HepG2 (cell line): ENCODE data around the gene PIGC. TPM values are rescaled to one million over a fixed set of nuclear protein-coding genes. Genes with fewer than 3 reads are reported as not detected.

Experiments used
- ARID4A ChIP-seq: sonication (generic); formaldehyde crosslinking; IDR thresholded peaks from 2 replicates; pipeline ENCODE4 v1.5.0; 2020; ENCODE audit warnings: mild to moderate bottlenecking, missing genetic modification reagents, borderline replicate concordance
- ATF7-NPFF ChIP-seq: sonication (generic); formaldehyde crosslinking; IDR thresholded peaks from 2 replicates; pipeline ENCODE4 v1.8.1; 2023; ENCODE audit warnings: mild to moderate bottlenecking, low read depth, missing genetic modification reagents, moderate library complexity
- RBM39 ChIP-seq: fragments of 200-400 bp; formaldehyde crosslinking; IDR thresholded peaks from one replicate; pipeline ENCODE4 v1.6.1; 2018; ENCODE audit warnings: antibody characterized with exemption, mild to moderate bottlenecking, low read depth, low read length; ENCODE audit not compliant: poor library complexity, severe bottlenecking
- ZBTB37 ChIP-seq: sonication (generic); formaldehyde crosslinking; IDR thresholded peaks from 2 replicates; pipeline ENCODE4 v1.4.0; 2020; ENCODE audit warnings: mild to moderate bottlenecking, missing genetic modification reagents
- ZNF687 ChIP-seq: sonication (generic); formaldehyde crosslinking; IDR thresholded peaks from 2 replicates; pipeline ENCODE4 v1.5.1; 2020; ENCODE audit warnings: mild to moderate bottlenecking, missing genetic modification reagents, moderate library complexity
- ZNF788 ChIP-seq: sonication (generic); formaldehyde crosslinking; IDR thresholded peaks from 2 replicates; pipeline ENCODE4 v1.5.0; 2020; ENCODE audit warnings: mild to moderate bottlenecking, missing genetic modification reagents, borderline replicate concordance
- ZSCAN29 ChIP-seq: sonication (generic); formaldehyde crosslinking; conservative IDR thresholded peaks from 2 replicates; pipeline ENCODE4 v1.4.0; 2020; ENCODE audit warnings: mild to moderate bottlenecking, missing genetic modification reagents
- polyA plus RNA-seq, 8 experiments: library from polyadenylated mRNA; depleted of rRNA in 3 of 8; stranded (reverse) in 7 of 8; unstranded in 1 of 8; fragments of >200 nt; fragmentation: Illumina TruSeq in 4 of 8; extraction: Trizol in 4 of 8; gene quantifications; 2 replicates each; pipeline versions ENCODE4 v1.2.1 to v1.2.3, GENCODE V29; 2011 to 2016; ENCODE audit warnings: low read depth in 4 of 8, missing spikeins in 1 of 8, mixed read lengths in 1 of 8; ENCODE audit not compliant: insufficient read depth in 1 of 8
- total RNA-seq, 5 experiments: library from RNA; depleted of rRNA; stranded (reverse); fragments of >200 nt; fragmentation: Illumina TruSeq; extraction: Trizol; gene quantifications; 2 replicates each; pipeline ENCODE4 v1.2.3, GENCODE V29; 2016; ENCODE audit warnings: low read depth in 1 of 5
- TF ChIP-seq, protein P1 (sequence below): sonication (generic); formaldehyde crosslinking; IDR thresholded peaks from 2 replicates; pipeline ENCODE4 v1.5.1; 2020; ENCODE audit warnings: missing genetic modification reagents, mild to moderate bottlenecking, borderline replicate concordance
- TF ChIP-seq, protein P2 (sequence below): sonication (generic); formaldehyde crosslinking; IDR thresholded peaks from 2 replicates; pipeline ENCODE4 v1.4.0; 2020; ENCODE audit warnings: missing genetic modification reagents
- TF ChIP-seq, protein P3 (sequence below): sonication (generic); formaldehyde crosslinking; IDR thresholded peaks from 2 replicates; pipeline ENCODE4 v1.5.1; 2020; ENCODE audit warnings: missing genetic modification reagents, mild to moderate bottlenecking, borderline replicate concordance

Gene PIGC
- total and polyA plus RNA-seq, 2 of the 13 experiments (the other 11 are each of a cell fraction or from before 2014, with no cell fraction given) = 26.7 to 29.5 TPM

- TF ChIP-seq ZNF687 (peak; percentile 96), ATF7-NPFF (CRISPR knock-in tag) (0 out of 2 replicates have a peak, but pooled peaks have one; percentile 23), ZNF788 (peak; percentile 89), ZBTB37 (CRISPR knock-in tag) (no peak), RBM39 (no peak), ZSCAN29 (CRISPR knock-in tag) (peak; percentile 50; the same call in 1 of the 2 replicates), ARID4A (CRISPR knock-in tag) (peak; percentile 84)
- TF ChIP-seq, protein P1, sequence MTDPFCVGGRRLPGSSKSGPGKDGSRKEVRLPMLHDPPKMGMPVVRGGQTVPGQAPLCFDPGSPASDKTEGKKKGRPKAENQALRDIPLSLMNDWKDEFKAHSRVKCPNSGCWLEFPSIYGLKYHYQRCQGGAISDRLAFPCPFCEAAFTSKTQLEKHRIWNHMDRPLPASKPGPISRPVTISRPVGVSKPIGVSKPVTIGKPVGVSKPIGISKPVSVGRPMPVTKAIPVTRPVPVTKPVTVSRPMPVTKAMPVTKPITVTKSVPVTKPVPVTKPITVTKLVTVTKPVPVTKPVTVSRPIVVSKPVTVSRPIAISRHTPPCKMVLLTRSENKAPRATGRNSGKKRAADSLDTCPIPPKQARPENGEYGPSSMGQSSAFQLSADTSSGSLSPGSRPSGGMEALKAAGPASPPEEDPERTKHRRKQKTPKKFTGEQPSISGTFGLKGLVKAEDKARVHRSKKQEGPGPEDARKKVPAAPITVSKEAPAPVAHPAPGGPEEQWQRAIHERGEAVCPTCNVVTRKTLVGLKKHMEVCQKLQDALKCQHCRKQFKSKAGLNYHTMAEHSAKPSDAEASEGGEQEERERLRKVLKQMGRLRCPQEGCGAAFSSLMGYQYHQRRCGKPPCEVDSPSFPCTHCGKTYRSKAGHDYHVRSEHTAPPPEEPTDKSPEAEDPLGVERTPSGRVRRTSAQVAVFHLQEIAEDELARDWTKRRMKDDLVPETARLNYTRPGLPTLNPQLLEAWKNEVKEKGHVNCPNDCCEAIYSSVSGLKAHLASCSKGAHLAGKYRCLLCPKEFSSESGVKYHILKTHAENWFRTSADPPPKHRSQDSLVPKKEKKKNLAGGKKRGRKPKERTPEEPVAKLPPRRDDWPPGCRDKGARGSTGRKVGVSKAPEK (CRISPR knock-in tag) = no peak
- TF ChIP-seq, protein P2, sequence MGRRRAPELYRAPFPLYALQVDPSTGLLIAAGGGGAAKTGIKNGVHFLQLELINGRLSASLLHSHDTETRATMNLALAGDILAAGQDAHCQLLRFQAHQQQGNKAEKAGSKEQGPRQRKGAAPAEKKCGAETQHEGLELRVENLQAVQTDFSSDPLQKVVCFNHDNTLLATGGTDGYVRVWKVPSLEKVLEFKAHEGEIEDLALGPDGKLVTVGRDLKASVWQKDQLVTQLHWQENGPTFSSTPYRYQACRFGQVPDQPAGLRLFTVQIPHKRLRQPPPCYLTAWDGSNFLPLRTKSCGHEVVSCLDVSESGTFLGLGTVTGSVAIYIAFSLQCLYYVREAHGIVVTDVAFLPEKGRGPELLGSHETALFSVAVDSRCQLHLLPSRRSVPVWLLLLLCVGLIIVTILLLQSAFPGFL = no peak
- TF ChIP-seq, protein P3, sequence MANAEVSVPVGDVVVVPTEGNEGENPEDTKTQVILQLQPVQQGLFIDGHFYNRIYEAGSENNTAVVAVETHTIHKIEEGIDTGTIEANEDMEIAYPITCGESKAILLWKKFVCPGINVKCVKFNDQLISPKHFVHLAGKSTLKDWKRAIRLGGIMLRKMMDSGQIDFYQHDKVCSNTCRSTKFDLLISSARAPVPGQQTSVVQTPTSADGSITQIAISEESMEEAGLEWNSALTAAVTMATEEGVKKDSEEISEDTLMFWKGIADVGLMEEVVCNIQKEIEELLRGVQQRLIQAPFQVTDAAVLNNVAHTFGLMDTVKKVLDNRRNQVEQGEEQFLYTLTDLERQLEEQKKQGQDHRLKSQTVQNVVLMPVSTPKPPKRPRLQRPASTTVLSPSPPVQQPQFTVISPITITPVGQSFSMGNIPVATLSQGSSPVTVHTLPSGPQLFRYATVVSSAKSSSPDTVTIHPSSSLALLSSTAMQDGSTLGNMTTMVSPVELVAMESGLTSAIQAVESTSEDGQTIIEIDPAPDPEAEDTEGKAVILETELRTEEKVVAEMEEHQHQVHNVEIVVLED (CRISPR knock-in tag) = peak; percentile 76
Measured at GRCh38 chr1:172443666-172444453, at the start of gene PIGC (continued).
